Right renal cortex interstitium (tissue), 3 donors: ENCODE data around the gene AHSG. TPM values are rescaled to one million over a fixed set of nuclear protein-coding genes. Genes with fewer than 3 reads are reported as not detected.
"Not testable (repeated sequence)": the region's sequence is repeated elsewhere in the genome, so short reads cannot be mapped to it uniquely, and the experiment has no call there.

ENCODE experiments used
- DNase-seq, 3 donors: peaks; one replicate each; pipeline ENCODE4 v3.0.0-alpha.2; 2013; ENCODE audit warnings: low read depth in 3 of 3, low spot score in 2 of 3
- polyA plus RNA-seq, 3 donors: library from polyadenylated mRNA; unstranded; fragments of 120-200 nt; gene quantifications; one replicate each; pipeline ENCODE4 v1.2.1, GENCODE V29; 2013; ENCODE audit not compliant: insufficient read length in 3 of 3

The AHSG gene
- polyA plus RNA-seq, 3 donors: 0.69 to 2.7 (median 1.0) TPM

DNA sequence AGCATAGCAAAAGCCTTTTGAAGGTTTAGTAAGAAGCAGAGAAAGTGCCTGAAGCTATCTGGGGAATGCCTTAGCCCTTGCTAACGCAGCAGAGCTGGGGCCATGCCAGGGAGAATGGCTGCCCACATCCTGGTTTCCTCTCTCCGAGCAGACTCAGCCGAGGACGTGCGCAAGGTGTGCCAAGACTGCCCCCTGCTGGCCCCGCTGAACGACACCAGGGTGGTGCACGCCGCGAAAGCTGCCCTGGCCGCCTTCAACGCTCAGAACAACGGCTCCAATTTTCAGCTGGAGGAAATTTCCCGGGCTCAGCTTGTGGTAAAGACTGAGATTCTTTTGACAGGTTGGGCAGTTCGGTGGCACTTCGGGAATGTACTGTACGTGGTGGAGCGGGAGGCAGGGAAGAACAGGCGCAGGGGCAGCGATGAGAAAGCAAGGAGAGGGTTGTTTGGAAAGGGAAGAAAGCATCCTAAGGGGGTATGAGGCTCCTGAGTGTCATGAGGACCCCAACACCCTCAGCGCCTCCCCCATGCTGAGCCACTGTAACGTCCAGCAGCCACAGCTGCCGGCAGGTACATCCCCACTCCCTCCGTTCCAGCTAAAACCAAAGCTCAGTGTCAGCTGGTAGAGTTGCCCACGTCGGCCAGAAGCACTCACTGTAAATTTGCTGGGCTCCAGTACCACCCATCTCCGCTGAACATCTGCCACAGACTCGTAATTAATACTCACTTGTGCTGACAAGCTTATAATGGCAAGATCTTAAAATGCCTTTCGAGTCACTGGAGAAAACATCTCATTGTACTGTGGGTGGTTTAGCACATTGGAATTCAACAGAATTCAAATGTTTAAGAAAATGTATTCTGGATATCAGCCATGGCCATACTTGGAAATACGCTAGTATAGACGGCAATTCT lies 4.4 kb downstream of the AHSG start:
- peak; percentile 36 to 51 (median 50) for DNase-seq

DNA sequence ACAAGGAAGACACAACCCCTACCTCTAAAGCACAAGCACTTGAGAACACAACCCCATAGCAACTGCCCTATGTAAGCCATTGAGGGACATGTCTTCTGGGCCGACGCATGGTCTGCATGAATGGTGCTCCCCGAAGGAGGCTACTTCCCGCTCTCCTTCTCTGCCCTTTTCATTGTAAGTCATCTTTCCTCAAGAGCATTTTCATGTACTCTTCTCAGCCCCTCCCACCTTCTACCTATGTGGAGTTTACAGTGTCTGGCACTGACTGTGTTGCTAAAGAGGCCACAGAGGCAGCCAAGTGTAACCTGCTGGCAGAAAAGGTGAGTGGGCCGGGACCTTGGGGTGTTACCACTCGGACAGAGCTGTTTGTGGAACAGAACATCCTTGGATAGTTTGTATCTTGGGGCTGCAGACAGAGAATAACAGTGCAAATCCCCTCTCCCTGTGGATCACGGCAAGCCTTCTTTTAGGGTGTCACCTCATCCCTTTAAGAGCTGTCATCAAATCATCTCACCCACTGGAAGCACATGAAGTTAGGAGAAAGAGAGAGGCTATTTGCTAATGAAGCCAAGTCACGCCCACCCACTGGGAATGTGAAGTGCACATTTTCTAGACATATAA lies 5.6 kb downstream of the AHSG start:
- no peak for DNase-seq

DNA sequence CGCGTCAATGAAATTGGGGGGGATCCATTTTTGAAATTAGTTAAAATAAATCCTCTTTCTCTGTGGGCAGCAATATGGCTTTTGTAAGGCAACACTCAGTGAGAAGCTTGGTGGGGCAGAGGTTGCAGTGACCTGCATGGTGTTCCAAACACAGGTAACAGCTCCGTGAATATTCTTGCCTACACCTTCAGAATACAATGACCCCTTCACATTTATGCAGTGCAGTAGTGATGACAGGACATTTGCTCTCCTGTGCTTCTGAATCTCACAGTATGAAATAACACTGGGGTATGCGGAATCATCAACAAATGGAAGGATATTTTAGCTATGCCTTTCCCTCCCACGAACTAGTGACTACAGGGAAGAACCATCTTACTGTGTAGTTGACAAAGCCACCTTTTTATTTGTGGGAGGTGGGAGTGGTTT lies 6.9 kb downstream of the AHSG start:
- no peak for DNase-seq

DNA sequence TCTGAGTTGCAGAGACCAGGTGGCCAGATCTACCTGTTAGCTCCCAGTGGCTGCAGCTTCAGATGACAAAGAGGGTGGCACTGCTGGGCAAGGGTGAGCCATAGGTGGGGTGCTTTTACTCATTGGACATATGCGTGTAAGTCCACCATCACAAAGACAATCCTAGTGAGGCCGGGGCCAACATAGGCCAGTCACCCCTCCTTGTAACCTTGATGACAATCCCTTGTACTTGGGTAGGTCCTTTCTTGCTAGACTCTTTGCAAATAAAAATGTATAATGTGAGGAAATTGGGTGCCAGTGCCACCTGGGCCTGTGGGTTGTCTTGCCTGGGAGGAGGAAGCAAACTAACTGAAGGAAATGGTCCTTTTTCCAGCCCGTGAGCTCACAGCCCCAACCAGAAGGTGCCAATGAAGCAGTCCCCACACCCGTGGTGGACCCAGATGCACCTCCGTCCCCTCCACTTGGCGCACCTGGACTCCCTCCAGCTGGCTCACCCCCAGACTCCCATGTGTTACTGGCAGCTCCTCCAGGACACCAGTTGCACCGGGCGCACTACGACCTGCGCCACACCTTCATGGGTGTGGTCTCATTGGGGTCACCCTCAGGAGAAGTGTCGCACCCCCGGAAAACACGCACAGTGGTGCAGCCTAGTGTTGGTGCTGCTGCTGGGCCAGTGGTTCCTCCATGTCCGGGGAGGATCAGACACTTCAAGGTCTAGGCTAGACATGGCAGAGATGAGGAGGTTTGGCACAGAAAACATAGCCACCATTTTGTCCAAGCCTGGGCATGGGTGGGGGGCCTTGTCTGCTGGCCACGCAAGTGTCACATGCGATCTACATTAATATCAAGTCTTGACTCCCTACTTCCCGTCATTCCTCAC lies 7.6 kb downstream of the AHSG start:
- DNase-seq: no peak

DNA sequence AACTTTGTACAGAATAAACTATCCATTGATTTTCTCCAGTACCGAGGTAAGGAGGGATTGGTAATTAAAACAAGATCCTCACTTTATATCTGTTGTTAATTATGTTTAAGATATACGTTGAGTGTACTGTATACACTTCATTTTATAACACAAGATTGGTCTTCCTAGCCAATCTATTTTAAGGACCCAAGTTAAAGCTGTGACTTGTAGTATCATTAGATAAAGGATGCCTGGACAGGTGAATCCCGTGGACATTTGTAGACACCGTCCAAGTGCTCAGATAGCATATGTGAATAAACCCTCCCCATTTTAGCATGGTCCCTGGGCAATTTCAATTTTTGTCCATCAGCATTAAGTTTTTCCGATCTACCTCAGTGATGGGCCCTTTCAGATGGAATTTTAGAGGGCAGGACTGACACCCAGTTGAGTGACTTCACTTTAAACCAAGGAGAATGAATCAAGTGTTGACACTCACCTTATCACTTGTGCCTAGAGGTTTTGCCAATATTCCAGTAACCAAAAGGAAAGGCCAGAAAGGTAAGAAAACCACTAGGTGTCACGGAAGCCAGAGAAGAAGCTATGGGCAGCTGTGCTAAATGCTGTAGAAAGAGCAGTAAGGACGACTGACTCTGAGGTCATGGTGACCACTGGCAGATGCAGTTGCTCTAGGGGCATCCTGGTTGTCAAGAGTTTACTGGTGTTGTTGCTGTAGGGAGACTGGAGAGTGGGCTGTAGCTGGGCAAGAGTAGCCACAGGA lies 9.2 kb downstream of the AHSG start:
- no peak for DNase-seq

DNA sequence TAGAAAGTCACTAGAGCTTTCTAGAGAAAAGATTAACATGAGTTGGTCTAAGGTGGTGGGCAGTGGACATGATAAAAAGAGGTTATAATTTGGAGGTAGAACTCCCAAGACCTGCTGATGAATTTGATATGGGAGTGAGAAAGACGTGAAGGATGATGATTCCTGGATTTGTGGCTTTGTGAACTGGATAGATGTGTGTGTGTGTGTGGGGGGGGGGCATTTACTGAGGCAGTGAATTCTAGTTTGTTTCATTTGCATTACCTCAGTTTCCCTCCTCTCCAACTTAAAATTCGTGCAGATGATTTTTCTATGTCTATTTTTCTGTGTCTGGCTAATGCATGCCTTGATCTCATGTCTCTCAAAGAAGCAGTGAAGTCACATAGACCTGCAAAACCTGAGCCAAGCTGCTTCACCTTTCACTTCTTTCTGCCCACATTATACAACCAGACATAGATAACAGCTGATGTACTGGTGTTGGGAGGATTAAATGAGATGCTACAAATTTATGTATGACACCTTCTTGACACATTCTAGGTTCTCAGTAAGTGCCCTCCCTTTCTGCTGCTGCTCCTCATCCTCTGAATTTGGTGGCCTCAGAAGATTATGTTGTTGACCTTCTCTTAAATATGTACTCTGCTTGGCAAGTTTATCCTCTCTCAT lies 9.9 kb downstream of the AHSG start:
- no peak for DNase-seq

DNA sequence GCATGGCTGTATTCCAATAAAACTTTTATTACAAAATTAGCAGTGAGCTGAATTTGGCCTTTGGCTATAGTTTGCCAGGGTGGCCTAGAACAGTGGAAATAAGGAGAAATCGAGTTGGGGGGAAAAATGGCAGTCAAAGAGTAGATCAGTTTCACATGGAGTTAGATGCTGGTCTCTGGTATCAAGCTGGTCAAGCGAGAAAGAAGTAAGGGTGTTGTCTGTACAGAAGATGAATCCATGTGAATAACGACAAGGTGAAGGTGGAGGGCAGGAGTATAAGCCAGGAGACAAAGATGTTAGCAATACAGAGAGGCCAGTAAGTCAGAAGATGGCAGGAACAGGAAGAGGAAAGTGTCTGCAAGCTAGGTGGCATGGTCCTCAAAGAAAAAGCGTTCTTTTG lies 11.7 kb downstream of the AHSG start:
- DNase-seq: no peak

DNA sequence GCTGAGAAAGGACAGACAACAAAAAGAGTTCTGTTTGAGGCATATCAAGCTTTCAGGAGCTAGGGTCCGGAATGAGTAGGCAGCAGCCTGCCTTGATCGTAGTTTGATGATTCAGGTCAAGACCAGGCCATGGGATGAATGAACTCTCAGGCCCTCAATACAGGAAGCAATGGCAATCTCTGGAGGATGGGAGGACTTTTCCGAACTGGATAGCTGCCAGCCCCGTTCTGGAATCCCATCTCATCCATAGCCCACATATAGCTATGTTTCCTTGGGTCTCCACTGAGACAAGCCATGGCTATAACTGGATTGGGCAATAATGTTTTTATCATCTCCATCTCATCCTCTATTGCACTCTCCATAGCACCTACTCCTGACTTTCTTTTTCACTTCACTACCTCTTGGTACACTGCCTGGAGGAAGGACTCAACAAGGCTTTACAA lies 12.8 kb downstream of the AHSG start:
- DNase-seq: no peak

DNA sequence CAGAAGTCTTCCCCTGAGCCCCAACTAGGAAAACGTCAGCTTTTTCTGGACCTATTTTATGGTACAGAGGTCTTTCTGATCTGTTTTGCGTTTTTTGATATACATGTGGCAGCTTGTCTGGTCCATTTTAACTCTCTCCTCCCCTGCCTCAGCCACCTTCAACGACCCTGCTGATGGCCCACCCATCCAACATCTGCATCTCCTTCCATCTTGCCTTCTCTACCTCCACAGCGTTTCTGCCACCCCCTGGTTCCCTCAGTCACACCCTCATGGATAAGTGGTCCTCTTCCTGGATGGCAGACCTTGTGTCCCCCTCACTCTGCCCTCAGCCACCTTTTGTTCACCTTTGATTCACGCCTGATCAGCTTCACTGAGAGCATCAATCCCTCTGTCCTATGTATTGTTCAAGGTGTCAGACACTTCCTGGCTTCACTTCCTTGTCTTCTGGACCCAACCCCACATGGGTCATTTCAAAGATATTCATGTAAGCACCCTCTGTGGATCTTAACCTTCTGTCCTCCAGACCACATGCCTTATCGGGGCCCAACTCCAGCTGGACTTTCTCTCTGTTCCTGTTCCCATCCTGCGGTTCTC lies 13.5 kb downstream of the AHSG start:
- DNase-seq: no peak

DNA sequence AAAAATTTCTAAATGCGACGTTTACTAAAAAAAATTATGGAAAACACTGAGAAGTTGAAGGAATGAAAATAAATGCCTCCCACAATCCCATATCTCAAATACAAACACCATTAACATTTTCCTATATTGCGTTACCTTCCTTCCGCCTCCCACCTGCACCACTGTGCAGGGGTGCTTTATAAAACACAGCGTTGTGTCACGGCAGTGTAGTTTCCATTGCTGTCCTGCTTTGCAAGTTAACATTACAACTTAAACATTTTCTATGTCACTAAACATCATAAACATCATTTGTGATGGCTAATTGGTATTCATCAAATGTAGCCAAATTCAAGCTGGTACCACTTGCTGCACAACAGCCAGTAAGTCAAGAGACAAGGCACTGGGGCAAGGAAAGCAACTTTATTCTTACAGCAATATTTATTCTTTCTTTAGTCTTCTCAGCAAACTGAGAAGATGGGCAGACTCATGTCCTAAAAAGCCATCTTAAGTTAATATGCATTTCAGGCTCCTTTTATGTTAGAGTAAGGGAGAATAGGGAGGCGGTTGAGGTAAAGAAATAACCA lies 15.1 kb downstream of the AHSG start:
- DNase-seq: no peak

DNA sequence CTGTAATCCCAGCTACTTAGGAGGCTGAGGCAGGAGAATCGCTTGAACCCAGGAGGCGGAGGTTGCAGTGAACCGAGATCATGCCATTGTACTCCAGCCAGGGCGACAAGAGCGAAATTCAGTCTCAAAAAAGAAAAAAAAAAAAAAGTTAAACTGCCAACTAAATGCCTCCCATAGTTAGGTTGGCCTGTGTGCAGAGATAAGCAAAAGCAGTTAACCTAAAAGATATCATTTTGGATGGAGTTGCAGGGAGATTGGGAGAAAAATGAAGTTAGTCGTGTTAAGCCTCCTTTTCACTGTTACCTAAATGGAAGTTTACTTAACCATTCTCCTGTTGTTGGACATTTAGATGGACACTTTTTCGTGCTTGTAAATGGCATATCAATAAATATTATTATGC lies 15.9 kb downstream of the AHSG start:
- no peak for DNase-seq

DNA sequence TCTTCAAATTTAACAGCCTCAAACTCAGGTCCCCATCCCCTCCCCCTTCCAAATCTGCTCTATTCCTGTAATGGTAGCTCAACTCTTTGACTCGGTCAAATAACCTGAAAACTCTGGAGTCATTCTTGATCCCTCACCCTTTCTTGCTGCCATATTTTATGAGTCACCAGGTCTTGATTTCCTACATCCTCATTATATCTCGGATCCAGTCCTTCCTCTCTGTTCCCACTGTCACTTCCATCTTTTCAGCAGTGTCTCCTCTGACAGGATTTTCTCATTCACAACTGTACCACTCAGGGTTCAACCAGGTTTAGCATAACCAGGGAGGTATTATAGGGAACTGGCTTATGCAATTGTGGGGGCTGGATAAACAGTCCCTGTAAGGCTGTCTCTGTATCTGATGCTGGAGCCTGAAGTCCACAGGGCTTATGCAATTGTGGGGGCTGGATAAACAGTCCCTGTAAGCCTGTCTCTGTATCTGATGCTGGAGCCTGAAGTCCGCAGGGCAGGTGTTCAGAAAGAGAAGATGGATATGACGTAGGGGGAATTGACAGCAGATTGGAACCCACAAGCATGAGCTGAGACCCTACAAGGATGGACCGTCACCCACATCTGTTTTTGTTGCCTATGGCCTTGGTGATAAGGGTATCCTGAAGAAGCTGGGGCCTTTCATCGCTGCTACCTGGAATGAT lies 18.2 kb downstream of the AHSG start:
- DNase-seq: no peak

DNA sequence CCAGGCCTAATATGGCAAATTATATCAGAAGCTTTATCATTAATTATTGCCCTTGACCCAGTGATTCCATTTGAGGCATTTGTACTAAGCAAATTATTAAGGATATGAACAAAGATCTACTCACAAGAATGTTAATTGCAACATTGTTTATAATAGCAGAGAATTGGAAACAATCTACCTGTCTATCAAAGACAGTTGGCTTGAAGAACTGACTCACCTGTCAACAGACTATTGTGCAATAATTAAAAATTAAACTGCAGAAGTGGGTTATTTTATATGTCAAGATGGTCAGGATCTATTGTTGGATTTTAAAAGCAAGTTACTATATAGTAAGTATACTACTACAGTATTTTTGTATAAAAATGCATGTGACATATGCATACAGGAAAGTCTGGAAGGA lies 20.6 kb downstream of the AHSG start:
- DNase-seq: no peak

DNA sequence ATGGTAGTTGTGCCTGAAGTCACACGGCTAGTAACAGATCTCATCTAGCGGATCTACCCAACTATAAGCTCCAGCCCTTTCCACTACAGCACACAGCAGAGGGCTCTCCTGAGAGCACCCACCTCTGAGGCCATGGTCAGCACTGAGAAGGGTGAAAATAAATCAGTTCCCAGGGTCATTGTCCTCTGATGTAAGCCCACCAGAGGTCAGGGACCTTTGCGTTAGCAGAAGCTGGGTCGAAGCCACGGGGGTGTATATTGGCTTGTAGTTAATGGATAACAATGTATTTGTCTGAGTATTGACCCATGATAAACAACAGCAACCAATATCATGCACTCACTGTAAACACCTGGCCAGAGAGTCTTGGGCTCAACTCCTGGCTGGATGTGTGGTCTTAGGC lies 21.3 kb downstream of the AHSG start:
- not testable (repeated sequence) for DNase-seq

DNA sequence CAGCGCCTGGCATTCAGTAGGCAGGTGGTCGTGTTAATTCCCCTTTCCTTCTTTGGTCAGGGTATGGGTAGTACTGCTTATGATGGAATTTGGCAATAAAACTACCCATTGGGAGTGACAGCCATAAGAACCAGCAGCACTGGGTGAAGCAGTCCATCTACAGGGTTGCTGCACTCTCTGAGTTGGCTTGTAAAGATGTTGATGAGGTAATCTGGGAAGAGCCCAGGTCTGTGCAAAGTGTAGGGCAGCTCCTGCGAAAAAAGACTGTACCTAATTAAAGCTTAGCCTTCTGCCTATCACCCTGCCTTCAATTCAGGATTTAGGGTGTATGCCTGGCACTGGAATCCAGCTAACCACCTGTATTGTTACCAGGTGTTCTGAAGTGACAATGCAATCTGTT lies 22.7 kb downstream of the AHSG start:
- no peak for DNase-seq

DNA sequence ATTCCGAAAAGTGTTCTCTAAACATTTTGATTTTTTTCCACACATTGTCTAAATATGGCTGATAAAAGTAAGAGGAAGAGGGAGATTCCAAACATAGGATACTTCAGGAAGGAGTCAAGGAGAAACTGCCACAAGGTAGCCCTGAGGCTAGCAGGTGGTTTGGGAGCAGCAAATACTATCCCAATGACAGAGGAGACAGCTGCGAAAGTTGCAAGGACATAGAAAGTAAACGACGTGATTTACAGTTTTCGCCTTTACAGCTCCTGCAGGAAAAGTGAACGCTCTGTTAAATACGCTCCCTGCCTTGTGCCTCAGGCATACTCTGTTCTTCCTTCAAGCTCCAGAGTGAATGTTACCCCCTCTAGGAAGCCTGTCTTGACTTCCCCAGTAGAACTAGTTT lies 23.7 kb downstream of the AHSG start:
- no peak for DNase-seq

DNA sequence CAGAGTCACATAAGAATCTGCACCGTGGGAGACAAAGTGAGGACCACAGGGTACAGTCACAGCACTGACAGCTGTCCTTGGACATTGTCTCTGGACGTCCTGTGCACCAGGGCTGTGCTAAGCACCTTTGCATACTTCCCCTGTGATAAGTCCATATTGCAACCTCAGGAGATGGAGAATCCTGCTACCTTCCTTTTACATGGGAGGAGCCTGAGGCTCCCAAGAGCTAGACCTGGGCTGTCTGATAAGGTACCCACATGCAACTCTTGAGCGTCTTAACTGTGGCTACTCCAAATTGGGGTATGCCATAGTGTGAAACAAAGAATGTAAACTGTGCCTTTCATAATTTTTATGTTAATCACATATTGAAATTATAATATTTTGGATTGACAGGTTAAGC lies 24.8 kb downstream of the AHSG start:
- DNase-seq: no peak

DNA sequence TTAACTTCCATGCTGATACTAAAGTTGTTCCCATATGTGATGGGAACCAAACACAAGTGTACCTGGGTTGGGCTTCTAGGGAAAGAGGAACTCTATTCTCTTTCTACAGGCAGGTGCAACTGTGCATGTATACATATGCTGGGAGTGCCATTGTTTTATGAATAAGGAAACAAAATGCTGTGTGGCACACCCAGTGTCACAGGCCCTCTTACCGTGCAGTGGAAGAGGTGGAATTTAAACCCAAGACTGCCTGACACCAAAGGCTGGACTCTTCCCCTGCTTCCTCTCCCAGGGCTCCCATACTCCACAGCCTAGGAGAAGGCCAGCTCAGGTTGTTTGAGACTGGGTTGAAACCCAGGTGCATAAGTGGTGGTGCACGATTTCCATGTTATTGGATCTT lies 25.4 kb downstream of the AHSG start:
- no peak for DNase-seq
